HEK293 (cell line): Measurements from ENCODE around the gene VAV3.
"Not testable (repeated sequence)": the region's sequence is repeated elsewhere in the genome, so short reads cannot be mapped to it uniquely, and the experiment has no call there.

Source experiments
- CTCF ChIP-seq: fragments of 450-650 bp; formaldehyde crosslinking; IDR thresholded peaks from 2 replicates; pipeline ENCODE4 v1.5.1; 2016; ENCODE audit warnings: missing biosample characterization, missing genetic modification characterization
- FEZF1 ChIP-seq: fragments of 450-650 bp; formaldehyde crosslinking; IDR thresholded peaks from 2 replicates; pipeline ENCODE4 v1.5.1; 2016; ENCODE audit warnings: missing biosample characterization, missing genetic modification characterization
- PRDM4 ChIP-seq: fragments of 450-650 bp; formaldehyde crosslinking; IDR thresholded peaks from 2 replicates; pipeline ENCODE4 v1.5.1; 2017; ENCODE audit warnings: missing biosample characterization, missing genetic modification characterization
- YY1 ChIP-seq: fragments of 450-650 bp; formaldehyde crosslinking; IDR thresholded peaks from 2 replicates; pipeline ENCODE4 v1.5.1; 2018; ENCODE audit warnings: missing biosample characterization, missing genetic modification characterization
- ZFP3 ChIP-seq: fragments of 450-650 bp; formaldehyde crosslinking; IDR thresholded peaks from 2 replicates; pipeline ENCODE4 v1.5.1; 2016; ENCODE audit warnings: low read depth, missing biosample characterization, missing genetic modification characterization
- ZNF138 ChIP-seq: fragments of 450-650 bp; formaldehyde crosslinking; IDR thresholded peaks from 2 replicates; pipeline ENCODE4 v1.5.1; 2016; ENCODE audit warnings: missing biosample characterization, missing genetic modification characterization, borderline replicate concordance
- ZNF184 ChIP-seq: fragments of 450-650 bp; IDR thresholded peaks from 2 replicates; pipeline ENCODE4 v1.5.1; 2018; ENCODE audit warnings: missing biosample characterization, mild to moderate bottlenecking, missing genetic modification characterization
- ZNF350 ChIP-seq: fragments of 450-650 bp; formaldehyde crosslinking; IDR thresholded peaks from 2 replicates; pipeline ENCODE4 v1.5.0; 2017; ENCODE audit warnings: missing biosample characterization, mild to moderate bottlenecking, missing genetic modification characterization
- ZNF580 ChIP-seq: fragments of 450-650 bp; formaldehyde crosslinking; IDR thresholded peaks from 2 replicates; pipeline ENCODE4 v1.5.1; 2016; ENCODE audit warnings: missing biosample characterization, missing genetic modification characterization
- ZNF654 ChIP-seq: fragments of 450-650 bp; formaldehyde crosslinking; IDR thresholded peaks from 2 replicates; pipeline ENCODE4 v1.5.1; 2016; ENCODE audit warnings: low read depth, missing biosample characterization, missing genetic modification characterization
- ZNF707 ChIP-seq: fragments of 450-650 bp; formaldehyde crosslinking; IDR thresholded peaks from 2 replicates; pipeline ENCODE4 v1.5.1; 2016; ENCODE audit warnings: missing biosample characterization, missing genetic modification characterization
- ZNF792 ChIP-seq: fragments of 450-650 bp; formaldehyde crosslinking; IDR thresholded peaks from 2 replicates; pipeline ENCODE4 v1.5.1; 2016; ENCODE audit warnings: missing biosample characterization, missing genetic modification characterization

GRCh38 chr1:107733401-107733800, 231.6 kb downstream of the VAV3 start:
- not testable (repeated sequence) for TF ChIP-seq YY1 (tag by site-specific recombination); FEZF1 (tag by site-specific recombination); ZNF707 (tag by site-specific recombination); ZFP3 (tag by site-specific recombination); ZNF654 (tag by site-specific recombination); ZNF350 (tag by site-specific recombination); PRDM4 (tag by site-specific recombination); CTCF (tag by site-specific recombination); ZNF138; ZNF184 (tag by site-specific recombination); ZNF580 (tag by site-specific recombination); ZNF792
